Thyroid gland (tissue), 4 donors: ENCODE measurements around the gene PTPN14.

Experiments used
- POLR2A ChIP-seq, 2 donors: fragments of 450-650 bp; IDR thresholded peaks; one replicate each; pipeline ENCODE4 v1.6.1; 2017; ENCODE audit warnings: antibody characterized with exemption in 2 of 2, mild to moderate bottlenecking in 2 of 2, moderate library complexity in 1 of 2
- TF ChIP-seq, protein P1 (sequence below), 6 experiments: fragments of 200-600 bp in 3 of 6; fragments of 450-650 bp in 3 of 6; sonication (generic) in 3 of 6; IDR thresholded peaks; one replicate each; pipeline ENCODE4 v1.5.1; 2016 to 2019; ENCODE audit warnings: antibody characterized with exemption in 6 of 6, mild to moderate bottlenecking in 2 of 6, inconsistent platforms in 1 of 6, moderate library complexity in 1 of 6

DNA sequence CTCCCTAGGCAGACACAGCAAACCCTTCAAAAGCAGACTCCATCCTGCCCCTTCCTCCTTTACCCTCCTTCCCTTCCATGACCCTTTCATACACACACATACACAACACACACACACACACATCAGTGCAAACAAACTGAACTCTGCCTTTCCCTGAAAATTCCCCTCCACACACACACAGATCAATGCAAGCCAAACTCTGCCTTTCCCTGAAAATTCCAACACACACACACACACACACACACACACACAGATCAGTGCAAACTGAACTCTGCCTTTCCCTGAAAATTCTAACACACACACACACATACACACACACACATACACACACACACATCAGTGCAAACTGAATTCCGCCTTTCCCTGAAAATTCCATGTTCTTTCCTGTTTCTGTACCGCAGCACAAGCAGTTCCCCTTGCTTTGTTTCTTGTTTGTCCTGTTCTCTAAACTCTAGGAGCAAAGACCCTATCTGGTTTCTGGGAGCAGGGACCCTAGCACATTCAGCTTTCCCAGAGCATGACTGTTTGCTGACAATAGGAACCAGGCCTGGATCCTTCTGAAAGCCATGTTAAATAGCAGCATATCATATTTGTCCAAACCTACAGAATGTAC, 91.0 kb downstream of the PTPN14 start:
- TF ChIP-seq, protein P1, sequence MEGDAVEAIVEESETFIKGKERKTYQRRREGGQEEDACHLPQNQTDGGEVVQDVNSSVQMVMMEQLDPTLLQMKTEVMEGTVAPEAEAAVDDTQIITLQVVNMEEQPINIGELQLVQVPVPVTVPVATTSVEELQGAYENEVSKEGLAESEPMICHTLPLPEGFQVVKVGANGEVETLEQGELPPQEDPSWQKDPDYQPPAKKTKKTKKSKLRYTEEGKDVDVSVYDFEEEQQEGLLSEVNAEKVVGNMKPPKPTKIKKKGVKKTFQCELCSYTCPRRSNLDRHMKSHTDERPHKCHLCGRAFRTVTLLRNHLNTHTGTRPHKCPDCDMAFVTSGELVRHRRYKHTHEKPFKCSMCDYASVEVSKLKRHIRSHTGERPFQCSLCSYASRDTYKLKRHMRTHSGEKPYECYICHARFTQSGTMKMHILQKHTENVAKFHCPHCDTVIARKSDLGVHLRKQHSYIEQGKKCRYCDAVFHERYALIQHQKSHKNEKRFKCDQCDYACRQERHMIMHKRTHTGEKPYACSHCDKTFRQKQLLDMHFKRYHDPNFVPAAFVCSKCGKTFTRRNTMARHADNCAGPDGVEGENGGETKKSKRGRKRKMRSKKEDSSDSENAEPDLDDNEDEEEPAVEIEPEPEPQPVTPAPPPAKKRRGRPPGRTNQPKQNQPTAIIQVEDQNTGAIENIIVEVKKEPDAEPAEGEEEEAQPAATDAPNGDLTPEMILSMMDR (IDR thresholded peaks at IDR 0.05): no peak
- no peak for TF ChIP-seq POLR2A (IDR thresholded peaks at IDR 0.05)
